Activated T-helper 17 cell treated with anti-CD3 and anti-CD28 coated beads, Interleukin-2, amount 50 U/mL, for 72 hours (primary cell): ENCODE results near the gene FAM174C. TPM values are rescaled to one million over a fixed set of nuclear protein-coding genes. Genes with fewer than 3 reads are reported as not detected.

Source experiments
- ATAC-seq: fragments of 150-1000 bp; cut with Tn5 transposase; replicated peaks from 2 replicates; pipeline ENCODE4 v1.10.0; 2021; ENCODE audit warnings: mild to moderate bottlenecking, moderate library complexity
- H3K27ac Mint-ChIP-seq: one replicate; pipeline ENCODE4 v1.8.0; 2022; ENCODE audit warnings: mixed read lengths
- H3K27me3 Mint-ChIP-seq: one replicate; pipeline ENCODE4 v1.8.0; 2022; ENCODE audit warnings: mixed read lengths
- H3K36me3 Mint-ChIP-seq: one replicate; pipeline ENCODE4 v1.8.0; 2022; ENCODE audit warnings: low read depth, mild to moderate bottlenecking, mixed read lengths
- H3K4me1 Mint-ChIP-seq: one replicate; pipeline ENCODE4 v1.8.0; 2022; ENCODE audit warnings: mixed read lengths
- H3K4me3 Mint-ChIP-seq: one replicate; pipeline ENCODE4 v1.8.0; 2022; ENCODE audit warnings: mild to moderate bottlenecking, mixed read lengths
- H3K9me3 Mint-ChIP-seq: one replicate; pipeline ENCODE4 v1.8.0; 2022; ENCODE audit warnings: mixed read lengths
- total RNA-seq, 2 donors: library from RNA; stranded (reverse); gene quantifications; one replicate each; pipeline ENCODE4 v1.2.3, GENCODE V29; 2022

The FAM174C gene
- total RNA-seq, 2 donors from 2014 or later, result 52.9 to 85.9 TPM

GRCh38 chr19:1252221-1252820, 23.0 kb upstream of the FAM174C start:
- H3K36me3 Mint-ChIP-seq, result peaks cover 64% of the 10 kb centered on the region
- no peaks in the 10 kb centered on the region for H3K9me3 Mint-ChIP-seq
- peak overlapping the region; percentile 92 for H3K27ac Mint-ChIP-seq
- no peaks in the 10 kb centered on the region for H3K27me3 Mint-ChIP-seq
- peaks cover under 1% of the 10 kb centered on the region for H3K4me1 Mint-ChIP-seq
- ATAC-seq, result peak; percentile 14
- H3K4me3 Mint-ChIP-seq, result peak overlapping the region; percentile 93

- peak overlapping the region; percentile 93 for H3K4me3 Mint-ChIP-seq
- H3K9me3 Mint-ChIP-seq, result no peaks in the 10 kb centered on the region
- H3K36me3 Mint-ChIP-seq, result peaks cover 70% of the 10 kb centered on the region
Measured at GRCh38 chr19:1252821-1253513, 22.4 kb upstream of the FAM174C start.

GRCh38 chr19:1253514-1254080, 21.7 kb upstream of the FAM174C start:
- Mint-ChIP-seq H3K4me3 (peak overlapping the region; percentile 93), H3K27me3 (no peaks in the 10 kb centered on the region), H3K4me1 (peaks cover 5% of the 10 kb centered on the region), H3K9me3 (no peaks in the 10 kb centered on the region), H3K36me3 (peaks cover 76% of the 10 kb centered on the region), H3K27ac (peak overlapping the region; percentile 83)
- no peak for ATAC-seq

More at GRCh38 chr19:1252821-1253513, 22.4 kb upstream of the FAM174C start:
- ATAC-seq, result peak; percentile 53
- peaks cover 5% of the 10 kb centered on the region for H3K4me1 Mint-ChIP-seq
- H3K27me3 Mint-ChIP-seq, result no peaks in the 10 kb centered on the region
- peak overlapping the region; percentile 83 for H3K27ac Mint-ChIP-seq

GRCh38 chr19:1254081-1254527, 21.2 kb upstream of the FAM174C start:
- Mint-ChIP-seq H3K4me3 (no peak overlapping the region), H3K9me3 (no peaks in the 10 kb centered on the region)

GRCh38 chr19:1254530-1255185, 20.7 kb upstream of the FAM174C start:
- H3K27me3 Mint-ChIP-seq, result no peaks in the 10 kb centered on the region
- H3K36me3 Mint-ChIP-seq, result peaks cover 84% of the 10 kb centered on the region
- no peaks in the 10 kb centered on the region for H3K9me3 Mint-ChIP-seq
- peaks cover 5% of the 10 kb centered on the region for H3K4me1 Mint-ChIP-seq
- H3K4me3 Mint-ChIP-seq, result peak overlapping the region; percentile 27
- H3K27ac Mint-ChIP-seq, result peak overlapping the region; percentile 63
- no peak for ATAC-seq

More at GRCh38 chr19:1254081-1254527, 21.2 kb upstream of the FAM174C start:
- Mint-ChIP-seq H3K27me3 (no peaks in the 10 kb centered on the region), H3K27ac (no peak overlapping the region), H3K36me3 (peaks cover 81% of the 10 kb centered on the region), H3K4me1 (peaks cover 5% of the 10 kb centered on the region)
- ATAC-seq, result no peak

GRCh38 chr19:1255186-1256161, 19.9 kb upstream of the FAM174C start:
- Mint-ChIP-seq H3K36me3 (peaks cover 84% of the 10 kb centered on the region), H3K27ac (peak overlapping the region; percentile 63), H3K4me3 (peak overlapping the region; percentile 27)

GRCh38 chr19:1256646-1257474, 18.5 kb upstream of the FAM174C start:
- H3K4me3 Mint-ChIP-seq, result peak overlapping the region; percentile 93

More at GRCh38 chr19:1255186-1256161, 19.9 kb upstream of the FAM174C start:
- Mint-ChIP-seq H3K4me1 (peaks cover 5% of the 10 kb centered on the region), H3K27me3 (no peaks in the 10 kb centered on the region), H3K9me3 (no peaks in the 10 kb centered on the region)
- ATAC-seq, result no peak

GRCh38 chr19:1257475-1258162, 17.7 kb upstream of the FAM174C start:
- ATAC-seq, result no peak
- no peaks in the 10 kb centered on the region for H3K27me3 Mint-ChIP-seq
- peaks cover 9% of the 10 kb centered on the region for H3K4me1 Mint-ChIP-seq
- H3K4me3 Mint-ChIP-seq, result peak overlapping the region; percentile 93
- no peaks in the 10 kb centered on the region for H3K9me3 Mint-ChIP-seq
- peak overlapping the region; percentile 85 for H3K27ac Mint-ChIP-seq
- H3K36me3 Mint-ChIP-seq, result peaks cover 74% of the 10 kb centered on the region

More at GRCh38 chr19:1256646-1257474, 18.5 kb upstream of the FAM174C start:
- H3K4me1 Mint-ChIP-seq, result peaks cover 8% of the 10 kb centered on the region
- H3K36me3 Mint-ChIP-seq, result peaks cover 80% of the 10 kb centered on the region
- ATAC-seq, result no peak
- no peaks in the 10 kb centered on the region for H3K9me3 Mint-ChIP-seq
- H3K27me3 Mint-ChIP-seq, result no peaks in the 10 kb centered on the region
- H3K27ac Mint-ChIP-seq, result peak overlapping the region; percentile 85

- Mint-ChIP-seq H3K4me1 (peaks cover 9% of the 10 kb centered on the region), H3K27ac (peak overlapping the region; percentile 85), H3K4me3 (peak overlapping the region; percentile 93), H3K9me3 (no peaks in the 10 kb centered on the region), H3K36me3 (peaks cover 69% of the 10 kb centered on the region), H3K27me3 (no peaks in the 10 kb centered on the region)
- ATAC-seq, result no peak
Measured at GRCh38 chr19:1258163-1258492, 17.2 kb upstream of the FAM174C start.

GRCh38 chr19:1258707-1259205, 16.6 kb upstream of the FAM174C start:
- no peaks in the 10 kb centered on the region for H3K27me3 Mint-ChIP-seq
- H3K27ac Mint-ChIP-seq, result peak overlapping the region; percentile 95
- no peaks in the 10 kb centered on the region for H3K9me3 Mint-ChIP-seq
- peaks cover 63% of the 10 kb centered on the region for H3K36me3 Mint-ChIP-seq
- peaks cover 9% of the 10 kb centered on the region for H3K4me1 Mint-ChIP-seq
- ATAC-seq, result no peak
- peak overlapping the region; percentile 93 for H3K4me3 Mint-ChIP-seq

- ATAC-seq, result peak; percentile 50
- Mint-ChIP-seq H3K27me3 (no peaks in the 10 kb centered on the region), H3K27ac (peak overlapping the region; percentile 95), H3K36me3 (peaks cover 62% of the 10 kb centered on the region), H3K9me3 (no peaks in the 10 kb centered on the region), H3K4me3 (peak overlapping the region; percentile 93), H3K4me1 (peaks cover 9% of the 10 kb centered on the region)
Measured at GRCh38 chr19:1259206-1259875, 16.0 kb upstream of the FAM174C start.
